ENCODE measurements around the gene TBC1D13.

GRCh38 chr9:128805661-128806060 is 18.6 kb downstream of the TBC1D13 start:
- TF ChIP-seq CHD4 (IDR thresholded peaks at IDR 0.05; ENCODE audit: borderline replicate concordance) (no peak), POLR2A (IDR thresholded peaks at IDR 0.05; ENCODE audit: low read length) (no peak), JUN (IDR thresholded peaks at IDR 0.05) (no peak)

All from A549 (cell line).